Fibroblast of peridontal ligament (primary cell): ENCODE results near the gene MESD.

Experiments used
- DNase-seq: peaks from one replicate; pipeline ENCODE4 v3.0.0-alpha.2; 2010; ENCODE audit errors: extremely low read depth

MESD gene

DNA sequence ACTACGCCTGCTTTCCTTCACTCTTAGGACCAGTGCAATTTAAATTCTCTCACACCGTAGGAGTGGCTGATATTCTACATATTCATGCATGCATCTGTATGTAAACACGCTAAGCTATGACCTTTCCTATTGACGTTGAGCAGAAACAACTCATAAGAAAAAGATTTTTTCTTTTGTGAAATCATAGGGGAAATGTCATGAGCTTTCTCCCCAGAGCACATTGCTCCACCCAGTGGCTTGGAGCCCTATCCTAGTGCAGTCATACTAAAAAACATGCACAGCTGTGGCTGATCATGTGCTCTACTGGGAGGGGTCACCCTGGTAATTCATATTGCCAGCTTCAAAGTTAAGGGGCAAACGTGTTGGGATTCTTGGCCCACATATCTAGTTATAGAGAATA lies 1.8 kb upstream of the MESD start:
- DNase-seq: peak; percentile 94

GRCh38 chr15:80990955-80991354 lies 1.3 kb upstream of the MESD start:
- no peak for DNase-seq

DNA sequence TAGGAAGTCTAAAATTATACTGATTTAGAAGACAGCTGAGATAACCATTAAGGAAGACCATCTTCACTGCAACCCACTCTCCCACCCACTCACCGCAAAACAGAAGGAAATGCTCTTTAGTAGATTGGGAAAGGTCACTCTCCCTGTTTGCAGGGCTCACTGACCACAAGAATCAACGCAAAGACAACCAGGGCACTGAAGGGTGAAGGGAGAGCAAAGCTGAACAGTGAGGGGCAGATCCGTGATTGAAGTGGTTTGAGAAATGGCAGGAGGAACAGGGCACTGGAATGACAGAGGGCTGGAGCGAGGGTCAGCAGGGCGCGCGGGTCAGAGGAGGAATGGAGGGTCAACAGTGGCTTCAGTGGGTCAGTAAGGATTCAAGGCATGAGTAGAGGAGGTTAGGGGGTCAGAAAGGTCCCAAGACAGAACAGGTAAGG lies 520 bp downstream of the MESD start:
- DNase-seq: no peak

- DNase-seq: no peak
Observed at GRCh38 chr15:80988148-80988796, 1.3 kb downstream of the MESD start.

- DNase-seq: no peak
Observed at GRCh38 chr15:80986487-80986886, 3.1 kb downstream of the MESD start.

DNA sequence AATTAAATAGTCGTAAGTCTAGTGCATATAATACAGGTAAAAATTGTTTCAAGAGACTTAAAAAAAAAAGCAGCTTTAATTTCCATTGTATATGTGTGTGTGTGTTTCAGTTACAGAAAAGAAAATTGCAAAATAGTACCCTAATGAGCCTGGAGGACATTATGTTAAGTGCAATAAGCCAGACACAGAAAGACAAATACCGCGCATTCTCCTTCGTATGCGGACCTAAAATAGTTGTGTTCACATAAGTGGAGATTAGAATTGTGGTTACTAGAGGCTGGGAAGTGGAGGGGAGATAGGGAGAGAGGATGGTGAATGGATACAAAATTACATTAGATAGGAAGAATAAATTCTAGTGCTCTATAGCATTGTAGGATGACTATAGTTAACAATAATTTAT lies 3.6 kb downstream of the MESD start:
- DNase-seq: no peak

DNA sequence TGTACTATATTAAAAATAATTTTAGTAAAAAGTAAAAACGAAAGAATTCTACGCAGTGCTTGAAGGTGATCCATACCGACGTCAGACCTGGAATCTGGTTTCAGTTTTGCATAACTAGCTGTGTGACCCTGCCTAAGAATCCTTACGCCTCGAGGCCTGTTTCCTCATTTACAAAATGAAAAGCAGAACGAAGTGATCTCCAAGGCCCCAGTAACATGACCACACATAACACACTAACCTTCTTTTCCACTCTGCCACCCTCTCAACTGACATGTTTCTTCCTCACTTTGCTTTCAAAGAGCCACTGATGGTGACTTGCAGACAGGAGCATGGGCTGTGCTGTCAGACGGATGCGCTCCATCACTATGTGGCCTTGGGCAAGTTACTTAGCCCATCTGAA lies 4.8 kb downstream of the MESD start:
- DNase-seq: peak; percentile 31

GRCh38 chr15:80982839-80983238 lies 6.8 kb downstream of the MESD start:
- no peak for DNase-seq

- DNase-seq: no peak
Observed at GRCh38 chr15:80982205-80982604, 7.4 kb downstream of the MESD start.

DNA sequence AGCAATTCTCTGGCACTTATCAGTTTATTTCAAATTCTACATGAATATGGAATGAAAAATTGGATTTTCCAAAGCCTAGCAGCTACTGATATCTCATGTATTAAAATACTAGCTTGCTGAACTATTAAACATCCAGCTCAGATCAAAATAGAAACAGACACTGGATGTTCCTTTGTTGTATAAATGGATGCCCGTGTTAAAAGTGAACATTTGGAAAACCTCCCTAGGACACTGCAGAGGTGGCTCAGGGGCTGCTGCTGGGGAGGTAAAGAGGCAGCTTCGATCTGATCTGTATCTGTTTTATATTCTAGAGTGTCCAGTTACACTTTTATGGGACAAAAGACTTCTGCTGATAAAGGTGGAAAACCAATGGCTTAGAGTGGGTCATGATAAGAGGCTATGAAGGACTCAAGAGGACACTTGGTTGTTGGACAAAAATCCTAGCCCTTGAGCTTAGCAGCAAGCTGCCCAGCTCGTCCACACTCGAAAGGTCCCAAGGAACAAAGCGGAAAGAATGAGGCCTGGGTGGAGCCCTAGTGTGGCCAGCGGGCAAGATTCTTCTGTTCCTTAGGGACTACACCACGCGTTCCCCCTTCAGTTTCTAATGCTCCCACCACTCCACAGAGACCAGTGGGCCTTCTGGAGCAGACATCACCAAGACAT lies 9.9 kb downstream of the MESD start:
- DNase-seq: no peak

DNA sequence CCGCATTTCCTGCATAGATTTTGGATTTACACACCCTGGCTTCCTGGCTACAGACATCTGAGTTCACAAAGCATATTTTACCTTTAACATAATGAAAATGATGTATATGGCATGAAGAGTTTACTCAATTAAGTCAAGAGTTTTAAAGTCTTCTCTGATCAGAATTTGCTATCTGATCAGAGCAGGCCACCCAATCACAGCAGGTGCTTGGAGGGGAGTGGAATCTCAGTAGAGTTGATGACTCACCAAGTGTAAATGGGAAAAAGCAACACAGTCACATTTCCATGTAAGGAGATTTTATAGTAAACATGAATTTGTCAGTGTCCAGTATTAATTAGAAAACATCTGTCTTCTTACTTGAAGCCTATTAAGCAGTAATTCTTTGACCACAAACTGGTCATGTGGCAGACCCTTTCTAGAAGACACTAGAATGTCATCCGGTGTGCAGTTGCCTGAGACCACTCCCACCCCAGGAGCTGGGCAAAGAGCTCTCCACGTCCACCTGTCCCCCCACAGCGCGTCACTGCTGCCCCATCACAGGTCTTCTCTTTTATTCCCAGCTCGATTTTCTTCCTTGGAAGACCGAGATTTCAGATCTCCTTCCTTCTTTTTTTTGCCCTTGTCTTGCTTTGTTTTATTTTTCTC lies 10.8 kb downstream of the MESD start:
- peak; percentile 27 for DNase-seq

- DNase-seq: peak; percentile 57
Observed at GRCh38 chr15:80977627-80978036, 12.0 kb downstream of the MESD start.

- DNase-seq: no peak
Observed at GRCh38 chr15:80976851-80977250, 12.8 kb downstream of the MESD start.

- no peak for DNase-seq
Observed at GRCh38 chr15:80974914-80975313, 14.7 kb downstream of the MESD start.

GRCh38 chr15:80972276-80972675 lies 17.3 kb downstream of the MESD start:
- no peak for DNase-seq

GRCh38 chr15:80971143-80971542 lies 18.5 kb downstream of the MESD start:
- no peak for DNase-seq

- DNase-seq: no peak
Observed at GRCh38 chr15:80970658-80971057, 19.0 kb downstream of the MESD start.

DNA sequence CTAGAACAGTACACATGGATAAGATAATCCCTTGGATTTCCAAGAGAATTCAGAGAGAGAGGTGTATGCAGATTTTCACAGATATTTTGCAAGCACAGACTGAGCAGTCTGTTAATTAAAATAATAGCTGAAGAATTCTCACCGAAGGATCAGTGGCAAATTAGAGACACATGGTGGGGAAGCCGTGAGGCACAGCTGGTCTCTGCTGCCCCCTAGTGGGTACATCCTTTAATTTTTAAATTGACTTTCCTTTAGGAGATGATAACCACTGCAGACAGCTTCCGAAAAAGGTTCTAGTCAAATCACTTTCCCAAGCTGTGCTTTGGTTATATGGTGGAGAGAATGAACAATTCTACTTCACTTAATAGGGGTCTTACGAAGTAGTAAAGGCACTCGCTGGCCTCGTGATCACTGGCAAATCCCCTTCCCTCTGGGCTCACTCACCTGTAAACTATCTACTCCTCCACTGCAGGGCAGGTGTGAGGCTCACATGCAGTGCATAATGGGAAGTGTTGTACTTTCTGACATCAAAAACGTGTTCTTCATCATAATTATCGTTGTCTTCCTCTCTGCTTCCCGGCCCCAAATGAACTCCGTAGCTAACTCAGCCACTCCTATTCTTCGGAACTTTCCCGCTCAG lies 19.5 kb downstream of the MESD start:
- DNase-seq: peak; percentile 81

- no peak for DNase-seq
Observed at GRCh38 chr15:80969316-80969715, 20.3 kb downstream of the MESD start.

DNA sequence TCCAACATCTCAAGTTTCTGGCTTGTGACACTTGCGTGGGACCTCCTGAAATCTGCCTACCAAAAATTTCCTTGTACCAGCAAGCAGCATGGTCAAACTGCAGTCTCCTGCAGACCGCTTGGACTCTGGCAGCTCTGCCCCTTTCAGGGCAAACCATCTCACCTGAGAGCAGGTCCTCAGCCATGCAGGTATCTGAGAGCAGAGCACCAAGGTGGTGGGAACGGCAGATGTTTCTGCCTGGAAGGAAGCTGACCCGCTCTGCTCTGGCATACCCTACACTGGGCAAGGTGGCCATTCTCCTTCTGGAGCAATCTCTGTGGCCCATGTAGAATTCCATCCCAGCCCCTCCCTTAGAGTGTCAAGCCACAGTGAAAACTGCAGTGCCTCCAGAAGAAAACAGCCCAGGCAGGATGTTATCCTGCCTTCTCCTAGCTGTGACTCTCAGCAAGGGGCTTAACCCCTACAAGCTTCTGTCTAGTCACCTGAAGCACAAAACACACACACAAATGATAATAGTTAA lies 21.6 kb downstream of the MESD start:
- no peak for DNase-seq

- DNase-seq: peak; percentile 76
Observed at GRCh38 chr15:80967451-80967850, 22.2 kb downstream of the MESD start.

GRCh38 chr15:80966431-80967197 lies 23.0 kb downstream of the MESD start:
- DNase-seq: no peak
